Endothelial cell of umbilical vein (primary cell): Measurements from ENCODE around the gene ENPEP. TPM values are rescaled to one million over a fixed set of nuclear protein-coding genes. Genes with fewer than 3 reads are reported as not detected.

Source experiments
- BruUV-seq: library from RNA; stranded (reverse); fragments of 400-500 nt; replicated peaks from 2 replicates; lab custom pipeline; 2021; lab: Mats Ljungman, UMichigan
- CTCF ChIA-PET: fragments of 300-600, 350-600 bp; sonication (Branson Sonifier 250); formaldehyde crosslinking; loops from one replicate; lab custom pipeline; 2021; ENCODE audit warnings: antibody characterized with exemption, inconsistent platforms; lab: Charles Lee
- POLR2A ChIA-PET: fragments of 300-600, 350-600 bp; sonication (Branson Sonifier 250); formaldehyde crosslinking; loops from one replicate; lab custom pipeline; 2021; ENCODE audit warnings: antibody characterized with exemption, inconsistent platforms; lab: Charles Lee
- DNase-seq: peaks from one replicate; pipeline ENCODE4 v3.0.0-alpha.2; 2011; ENCODE audit warnings: low read depth, low spot score
- FAIRE-seq: peaks from 2 replicates; lab custom pipeline; 2011; peaks lifted over from hg19 to GRCh38; lab: Jason Lieb, UNC
- H2AFZ ChIP-seq: 2 replicates; pipeline ENCODE4 v1.6.0; 2012; ENCODE audit warnings: low read depth, low read length, control low read depth, inconsistent platforms
- H3K27ac ChIP-seq: 2 replicates; pipeline ENCODE4 v1.5.1; 2011; ENCODE audit warnings: low read depth, mild to moderate bottlenecking, control low read depth, low read length, moderate library complexity; ENCODE audit not compliant: insufficient read depth
- H3K27me3 ChIP-seq, 2 experiments: 2 replicates each; pipeline versions ENCODE4 v1.6.0 to v1.6.1; 2011; ENCODE audit warnings: low read length in 2 of 2, mixed read lengths in 1 of 2; ENCODE audit not compliant: control insufficient read depth in 2 of 2, insufficient read depth in 2 of 2
- H3K36me3 ChIP-seq, 2 experiments: 2 replicates in 1 of 2; 3 replicates in 1 of 2; pipeline ENCODE4 v1.5.1; 2011; ENCODE audit warnings: low read length in 2 of 2, mild to moderate bottlenecking in 1 of 2, moderate library complexity in 1 of 2; ENCODE audit not compliant: control insufficient read depth in 2 of 2, insufficient read depth in 2 of 2; ENCODE audit errors: extremely low read depth in 1 of 2
- H3K4me1 ChIP-seq: 3 replicates; pipeline ENCODE4 v1.5.1; 2011; ENCODE audit warnings: mild to moderate bottlenecking, low read length; ENCODE audit not compliant: control insufficient read depth, insufficient read depth; ENCODE audit errors: extremely low read depth
- H3K4me2 ChIP-seq: 2 replicates; pipeline ENCODE4 v1.6.1; 2011; ENCODE audit warnings: low read length, control low read depth, mixed read lengths; ENCODE audit not compliant: insufficient read depth
- H3K4me3 ChIP-seq, 3 experiments: fragments of 200-600 bp in 1 of 3; sonication (generic), shearing (Covaris generic) in 1 of 3; replicated peaks in 1 of 3; 2 replicates each; pipeline ENCODE4 v1.5.1; 2011 to 2016; ENCODE audit warnings: control low read depth in 3 of 3, low read length in 3 of 3, mild to moderate bottlenecking in 2 of 3, inconsistent platforms in 1 of 3, low read depth in 1 of 3, moderate library complexity in 1 of 3; ENCODE audit not compliant: insufficient read depth in 1 of 3
- H3K79me2 ChIP-seq: 2 replicates; pipeline ENCODE4 v1.6.0; 2012; ENCODE audit warnings: low read length, inconsistent platforms; ENCODE audit not compliant: control insufficient read depth, insufficient read depth
- H3K9ac ChIP-seq: replicated peaks from 2 replicates; pipeline ENCODE3; 2011; ENCODE audit warnings: low read length, control low read depth; ENCODE audit not compliant: insufficient read depth; ENCODE audit errors: extremely low read depth
- H3K9me1 ChIP-seq: replicated peaks from 3 replicates; pipeline ENCODE4 v1.6.0; 2011; ENCODE audit warnings: mild to moderate bottlenecking, low read length; ENCODE audit not compliant: control insufficient read depth, insufficient read depth; ENCODE audit errors: extremely low read depth
- H3K9me3 ChIP-seq: replicated peaks from 2 replicates; pipeline ENCODE4 v1.5.1; 2012; ENCODE audit warnings: low read length, inconsistent platforms; ENCODE audit not compliant: control insufficient read depth, insufficient read depth
- H4K20me1 ChIP-seq: replicated peaks from 2 replicates; pipeline ENCODE3; 2011; ENCODE audit warnings: mild to moderate bottlenecking, low read length; ENCODE audit not compliant: control insufficient read depth, insufficient read depth; ENCODE audit errors: extremely low read depth
- CTCF ChIP-seq, 2 donors: IDR thresholded peaks; 1 replicate in 1 of 2; 2 replicates in 1 of 2; pipeline ENCODE4 v1.5.1; 2011; ENCODE audit warnings: low read length in 2 of 2, mild to moderate bottlenecking in 2 of 2, moderate library complexity in 2 of 2, control low read depth in 1 of 2, inconsistent platforms in 1 of 2, low read depth in 1 of 2; ENCODE audit not compliant: insufficient read depth in 1 of 2; ENCODE audit errors: extremely low read depth in 1 of 2
- EZH2 ChIP-seq: IDR thresholded peaks from 2 replicates; pipeline ENCODE4 v1.6.1; 2012; ENCODE audit warnings: borderline replicate concordance, low read depth, mild to moderate bottlenecking, moderate library complexity, low read length, inconsistent platforms; ENCODE audit not compliant: severe bottlenecking
- JUN ChIP-seq: IDR thresholded peaks from 2 replicates; pipeline ENCODE4 v1.6.1; 2011; ENCODE audit warnings: borderline replicate concordance, low read depth; ENCODE audit not compliant: insufficient read length, insufficient read depth
- dilution Hi-C: fragments of 300-500 bp; cut with MboI; formaldehyde crosslinking; loops from one replicate; pipeline ENCODE4 v1.15.0; 2019; ENCODE audit warnings: low sequenced_read_pairs; ENCODE audit not compliant: extremely low pct_ligation_motif_present
- intact Hi-C: fragments of 100-400 bp; cut with micrococcal nuclease; formaldehyde crosslinking; loops from one replicate; pipeline ENCODE4 v1.10.0; 2022
- polyA plus RNA-seq, 4 experiments: library from polyadenylated mRNA; depleted of rRNA in 3 of 4; stranded (reverse) in 3 of 4; unstranded in 1 of 4; fragments of >200 nt; gene quantifications; 2 replicates each; pipeline versions ENCODE4 v1.2.1 to v1.2.3, GENCODE V29; 2011 to 2012; ENCODE audit warnings: missing spikeins in 1 of 4
- total RNA-seq: library from RNA; stranded (reverse); gene quantifications from 2 replicates; pipeline ENCODE4 v1.2.3, GENCODE V29; 2021

The ENPEP gene
- total and polyA plus RNA-seq, 2 donors (not counting 3 experiments of a cell fraction or from before 2014, with no cell fraction given): not detected

GRCh38 chr4:110605077-110605476 lies 129.1 kb downstream of the ENPEP start:
- BruUV-seq: no TSS peak
- intact Hi-C loops: no loop called here
- no peak for FAIRE-seq
- H3K27me3 ChIP-seq: peaks cover 21 to 44% of the 10 kb centered on the region in 2 experiments
- CTCF ChIA-PET: no interaction called here
- H3K27ac ChIP-seq: no peak overlapping the region
- DNase-seq: no peak
- H3K79me2 ChIP-seq: no peaks in the 10 kb centered on the region
- H3K9me3 ChIP-seq: no peaks in the 10 kb centered on the region
- no peaks in the 10 kb centered on the region for H3K9me1 ChIP-seq
- no peak overlapping the region for H2AFZ ChIP-seq
- no peak overlapping the region for H3K9ac ChIP-seq
- H4K20me1 ChIP-seq: no peaks in the 10 kb centered on the region
- no peaks in the 10 kb centered on the region for H3K4me1 ChIP-seq
- no peak overlapping the region for H3K4me2 ChIP-seq
- no peak for TF ChIP-seq JUN
- dilution Hi-C loops: no loop called here
- H3K4me3 ChIP-seq: no peak overlapping the region
- POLR2A ChIA-PET: no interaction called here
- no peaks in the 10 kb centered on the region for H3K36me3 ChIP-seq

GRCh38 chr4:110609044-110609750 lies 133.2 kb downstream of the ENPEP start:
- H2AFZ ChIP-seq: no peak overlapping the region
- no peak overlapping the region for H3K9ac ChIP-seq
- no peaks in the 10 kb centered on the region for H3K9me3 ChIP-seq
- CTCF ChIA-PET: interaction anchor here (1.4 kb wide), 1 partner anchor 23 kb away, joined by 3 read pairs; no protein-coding TSS in a partner anchor
- intact Hi-C loops: no loop called here
- TF ChIP-seq EZH2: peak; percentile 47
- TF ChIP-seq CTCF (IDR thresholded peaks at IDR 0.05; ENCODE audit: extremely low read depth in 1 of 2, insufficient read depth in 1 of 2, low read depth in 1 of 2, low read length in 2 of 2): no peak
- no peaks in the 10 kb centered on the region for H3K4me1 ChIP-seq
- no peaks in the 10 kb centered on the region for H3K36me3 ChIP-seq
- H3K9me1 ChIP-seq: no peaks in the 10 kb centered on the region
- dilution Hi-C loops: no loop called here
- H3K27me3 ChIP-seq: peaks cover 54 to 67% of the 10 kb centered on the region in 2 experiments
- H3K4me2 ChIP-seq: no peak overlapping the region
- no TSS peak for BruUV-seq
- no peak overlapping the region for H3K27ac ChIP-seq
- no peak overlapping the region for H3K4me3 ChIP-seq
- no peaks in the 10 kb centered on the region for H4K20me1 ChIP-seq
- POLR2A ChIA-PET: no interaction called here
- H3K79me2 ChIP-seq: no peaks in the 10 kb centered on the region
- DNase-seq: no peak
- FAIRE-seq: no peak
